Measurements from ENCODE around the gene CHMP5.

The CHMP5 gene

DNA sequence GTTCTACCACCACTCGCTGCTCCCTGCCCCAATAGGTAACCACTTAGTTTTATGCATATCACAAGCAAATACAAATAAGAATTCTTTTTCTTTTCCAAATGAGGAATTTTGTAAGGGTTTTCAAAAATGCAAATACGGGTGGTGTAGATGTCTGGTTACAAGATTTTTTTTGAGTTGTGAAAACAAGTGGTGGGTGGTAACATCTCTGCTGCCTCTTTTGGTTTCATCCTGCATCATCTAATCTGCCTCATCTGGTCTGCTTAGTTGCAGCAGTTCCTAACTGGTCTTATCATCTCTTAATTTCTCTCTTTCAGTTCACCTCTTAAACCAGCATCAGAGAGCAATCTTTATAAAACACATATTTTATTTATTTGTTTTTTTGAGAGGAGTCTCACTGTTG, 30.7 kb downstream of the CHMP5 start:
- no peak for ATAC-seq
- TF ChIP-seq TOX (CRISPR knock-in tag; IDR thresholded peaks at IDR 0.05; ENCODE audit: borderline replicate concordance) (no peak), ZFP3 (CRISPR knock-in tag; IDR thresholded peaks at IDR 0.05) (no peak), BACH2 (CRISPR knock-in tag; IDR thresholded peaks at IDR 0.05; ENCODE audit: borderline replicate concordance) (no peak), ZNF8 (CRISPR knock-in tag; IDR thresholded peaks at IDR 0.05) (no peak), ZNF70 (CRISPR knock-in tag; IDR thresholded peaks at IDR 0.05) (no peak), TCF4 (CRISPR knock-in tag; IDR thresholded peaks at IDR 0.05; ENCODE audit: borderline replicate concordance) (no peak), CSDC2 (CRISPR knock-in tag; IDR thresholded peaks at IDR 0.05) (no peak), ZFP30 (CRISPR knock-in tag; IDR thresholded peaks at IDR 0.05) (no peak), OSR1 (CRISPR knock-in tag; IDR thresholded peaks at IDR 0.05) (no peak), ZNF565 (CRISPR knock-in tag; conservative IDR thresholded peaks at IDR 0.05; ENCODE audit: low read depth) (no peak), ARNTL (CRISPR knock-in tag; IDR thresholded peaks at IDR 0.05; ENCODE audit: borderline replicate concordance, low read depth) (no peak), SNAI2 (CRISPR knock-in tag; IDR thresholded peaks at IDR 0.05) (no peak), RARB (CRISPR knock-in tag; IDR thresholded peaks at IDR 0.05) (no peak), PPARA (CRISPR knock-in tag; IDR thresholded peaks at IDR 0.05; ENCODE audit: borderline replicate concordance) (no peak), ISL1 (CRISPR knock-in tag; IDR thresholded peaks at IDR 0.05) (no peak), GLIS3 (CRISPR knock-in tag; IDR thresholded peaks at IDR 0.05) (no peak)
- TF ChIP-seq, protein P1, sequence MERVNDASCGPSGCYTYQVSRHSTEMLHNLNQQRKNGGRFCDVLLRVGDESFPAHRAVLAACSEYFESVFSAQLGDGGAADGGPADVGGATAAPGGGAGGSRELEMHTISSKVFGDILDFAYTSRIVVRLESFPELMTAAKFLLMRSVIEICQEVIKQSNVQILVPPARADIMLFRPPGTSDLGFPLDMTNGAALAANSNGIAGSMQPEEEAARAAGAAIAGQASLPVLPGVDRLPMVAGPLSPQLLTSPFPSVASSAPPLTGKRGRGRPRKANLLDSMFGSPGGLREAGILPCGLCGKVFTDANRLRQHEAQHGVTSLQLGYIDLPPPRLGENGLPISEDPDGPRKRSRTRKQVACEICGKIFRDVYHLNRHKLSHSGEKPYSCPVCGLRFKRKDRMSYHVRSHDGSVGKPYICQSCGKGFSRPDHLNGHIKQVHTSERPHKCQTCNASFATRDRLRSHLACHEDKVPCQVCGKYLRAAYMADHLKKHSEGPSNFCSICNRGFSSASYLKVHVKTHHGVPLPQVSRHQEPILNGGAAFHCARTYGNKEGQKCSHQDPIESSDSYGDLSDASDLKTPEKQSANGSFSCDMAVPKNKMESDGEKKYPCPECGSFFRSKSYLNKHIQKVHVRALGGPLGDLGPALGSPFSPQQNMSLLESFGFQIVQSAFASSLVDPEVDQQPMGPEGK (CRISPR knock-in tag; IDR thresholded peaks at IDR 0.05; ENCODE audit: borderline replicate concordance), result no peak
- TF ChIP-seq, protein P2, sequence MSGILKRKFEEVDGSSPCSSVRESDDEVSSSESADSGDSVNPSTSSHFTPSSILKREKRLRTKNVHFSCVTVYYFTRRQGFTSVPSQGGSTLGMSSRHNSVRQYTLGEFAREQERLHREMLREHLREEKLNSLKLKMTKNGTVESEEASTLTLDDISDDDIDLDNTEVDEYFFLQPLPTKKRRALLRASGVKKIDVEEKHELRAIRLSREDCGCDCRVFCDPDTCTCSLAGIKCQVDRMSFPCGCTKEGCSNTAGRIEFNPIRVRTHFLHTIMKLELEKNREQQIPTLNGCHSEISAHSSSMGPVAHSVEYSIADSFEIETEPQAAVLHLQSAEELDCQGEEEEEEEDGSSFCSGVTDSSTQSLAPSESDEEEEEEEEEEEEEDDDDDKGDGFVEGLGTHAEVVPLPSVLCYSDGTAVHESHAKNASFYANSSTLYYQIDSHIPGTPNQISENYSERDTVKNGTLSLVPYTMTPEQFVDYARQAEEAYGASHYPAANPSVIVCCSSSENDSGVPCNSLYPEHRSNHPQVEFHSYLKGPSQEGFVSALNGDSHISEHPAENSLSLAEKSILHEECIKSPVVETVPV (CRISPR knock-in tag; IDR thresholded peaks at IDR 0.05), result no peak
- TF ChIP-seq, protein P3, sequence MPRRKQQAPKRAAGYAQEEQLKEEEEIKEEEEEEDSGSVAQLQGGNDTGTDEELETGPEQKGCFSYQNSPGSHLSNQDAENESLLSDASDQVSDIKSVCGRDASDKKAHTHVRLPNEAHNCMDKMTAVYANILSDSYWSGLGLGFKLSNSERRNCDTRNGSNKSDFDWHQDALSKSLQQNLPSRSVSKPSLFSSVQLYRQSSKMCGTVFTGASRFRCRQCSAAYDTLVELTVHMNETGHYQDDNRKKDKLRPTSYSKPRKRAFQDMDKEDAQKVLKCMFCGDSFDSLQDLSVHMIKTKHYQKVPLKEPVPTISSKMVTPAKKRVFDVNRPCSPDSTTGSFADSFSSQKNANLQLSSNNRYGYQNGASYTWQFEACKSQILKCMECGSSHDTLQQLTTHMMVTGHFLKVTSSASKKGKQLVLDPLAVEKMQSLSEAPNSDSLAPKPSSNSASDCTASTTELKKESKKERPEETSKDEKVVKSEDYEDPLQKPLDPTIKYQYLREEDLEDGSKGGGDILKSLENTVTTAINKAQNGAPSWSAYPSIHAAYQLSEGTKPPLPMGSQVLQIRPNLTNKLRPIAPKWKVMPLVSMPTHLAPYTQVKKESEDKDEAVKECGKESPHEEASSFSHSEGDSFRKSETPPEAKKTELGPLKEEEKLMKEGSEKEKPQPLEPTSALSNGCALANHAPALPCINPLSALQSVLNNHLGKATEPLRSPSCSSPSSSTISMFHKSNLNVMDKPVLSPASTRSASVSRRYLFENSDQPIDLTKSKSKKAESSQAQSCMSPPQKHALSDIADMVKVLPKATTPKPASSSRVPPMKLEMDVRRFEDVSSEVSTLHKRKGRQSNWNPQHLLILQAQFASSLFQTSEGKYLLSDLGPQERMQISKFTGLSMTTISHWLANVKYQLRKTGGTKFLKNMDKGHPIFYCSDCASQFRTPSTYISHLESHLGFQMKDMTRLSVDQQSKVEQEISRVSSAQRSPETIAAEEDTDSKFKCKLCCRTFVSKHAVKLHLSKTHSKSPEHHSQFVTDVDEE (CRISPR knock-in tag; IDR thresholded peaks at IDR 0.05), result no peak

DNA sequence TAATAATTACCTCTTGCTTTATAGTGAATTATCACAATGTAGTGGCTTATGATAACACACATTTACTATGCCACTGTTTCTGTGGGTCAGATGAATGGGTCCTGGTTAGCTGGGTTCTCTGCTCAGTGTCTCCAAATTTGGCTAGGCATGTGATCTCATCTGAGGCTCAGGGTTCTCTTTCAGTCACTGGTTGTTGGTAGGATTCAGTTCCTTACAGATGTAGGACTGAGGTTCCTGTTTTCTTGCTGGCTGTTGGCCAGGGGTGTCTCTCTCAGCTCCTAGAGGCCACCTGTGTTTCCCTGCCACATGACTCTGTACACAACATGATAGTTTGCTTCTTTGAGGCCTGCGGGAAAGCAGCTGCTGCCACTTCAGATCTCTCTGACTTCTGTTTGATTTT, 32.6 kb downstream of the CHMP5 start:
- TF ChIP-seq TCF4 (CRISPR knock-in tag; IDR thresholded peaks at IDR 0.05; ENCODE audit: borderline replicate concordance) (no peak), BACH2 (CRISPR knock-in tag; IDR thresholded peaks at IDR 0.05; ENCODE audit: borderline replicate concordance) (no peak), PPARA (CRISPR knock-in tag; IDR thresholded peaks at IDR 0.05; ENCODE audit: borderline replicate concordance) (no peak), ZNF8 (CRISPR knock-in tag; IDR thresholded peaks at IDR 0.05) (no peak), ARNTL (CRISPR knock-in tag; IDR thresholded peaks at IDR 0.05; ENCODE audit: borderline replicate concordance, low read depth) (no peak), OSR1 (CRISPR knock-in tag; IDR thresholded peaks at IDR 0.05) (no peak), ZC3H10 (CRISPR knock-in tag; IDR thresholded peaks at IDR 0.05) (no peak), GLIS3 (CRISPR knock-in tag; IDR thresholded peaks at IDR 0.05) (no peak), SNAI2 (CRISPR knock-in tag; IDR thresholded peaks at IDR 0.05) (no peak), ESRRG (CRISPR knock-in tag; IDR thresholded peaks at IDR 0.05) (no peak), ZFP3 (CRISPR knock-in tag; IDR thresholded peaks at IDR 0.05) (no peak)
- TF ChIP-seq, protein P3 (CRISPR knock-in tag; IDR thresholded peaks at IDR 0.05), result no peak
- TF ChIP-seq, protein P2 (CRISPR knock-in tag; IDR thresholded peaks at IDR 0.05), result no peak
- TF ChIP-seq, protein P1 (CRISPR knock-in tag; IDR thresholded peaks at IDR 0.05; ENCODE audit: borderline replicate concordance), result no peak
- TF ChIP-seq, protein P4, sequence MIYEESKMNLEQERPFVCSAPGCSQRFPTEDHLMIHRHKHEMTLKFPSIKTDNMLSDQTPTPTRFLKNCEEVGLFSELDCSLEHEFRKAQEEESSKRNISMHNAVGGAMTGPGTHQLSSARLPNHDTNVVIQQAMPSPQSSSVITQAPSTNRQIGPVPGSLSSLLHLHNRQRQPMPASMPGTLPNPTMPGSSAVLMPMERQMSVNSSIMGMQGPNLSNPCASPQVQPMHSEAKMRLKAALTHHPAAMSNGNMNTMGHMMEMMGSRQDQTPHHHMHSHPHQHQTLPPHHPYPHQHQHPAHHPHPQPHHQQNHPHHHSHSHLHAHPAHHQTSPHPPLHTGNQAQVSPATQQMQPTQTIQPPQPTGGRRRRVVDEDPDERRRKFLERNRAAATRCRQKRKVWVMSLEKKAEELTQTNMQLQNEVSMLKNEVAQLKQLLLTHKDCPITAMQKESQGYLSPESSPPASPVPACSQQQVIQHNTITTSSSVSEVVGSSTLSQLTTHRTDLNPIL (CRISPR knock-in tag; IDR thresholded peaks at IDR 0.05; ENCODE audit: low read depth), result no peak
- ATAC-seq, result no peak
